Activated CD8-positive, alpha-beta memory T cell treated with anti-CD3 and anti-CD28 coated beads for 48 hours (primary cell): Measurements from ENCODE around the gene PPP1R15B.

Experiments used
- DNase-seq, 3 experiments: peaks; one replicate each; pipeline ENCODE4 v3.0.0-alpha.2; 2020; ENCODE audit warnings: low read depth in 2 of 3, low spot score in 2 of 3

The PPP1R15B gene

DNA sequence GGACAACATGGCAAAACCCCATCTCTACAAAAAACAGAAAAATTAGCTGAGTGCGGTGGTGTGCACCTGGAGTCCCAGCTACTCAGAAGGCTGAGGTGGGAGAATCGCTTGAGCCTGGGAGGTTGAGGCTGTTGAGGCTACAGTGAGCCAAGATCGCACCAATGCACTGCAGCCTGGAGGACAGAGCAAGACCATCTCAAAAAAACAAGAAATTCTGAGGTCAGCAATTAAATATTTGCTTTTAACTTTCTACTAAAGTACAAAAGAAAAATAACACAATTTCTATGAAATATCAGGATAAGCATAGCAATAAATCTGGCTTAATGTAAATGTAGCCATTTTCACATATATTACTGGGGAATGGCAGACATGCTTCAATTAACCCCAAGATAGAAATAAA is 9.9 kb downstream of the PPP1R15B start:
- no peak for DNase-seq

DNA sequence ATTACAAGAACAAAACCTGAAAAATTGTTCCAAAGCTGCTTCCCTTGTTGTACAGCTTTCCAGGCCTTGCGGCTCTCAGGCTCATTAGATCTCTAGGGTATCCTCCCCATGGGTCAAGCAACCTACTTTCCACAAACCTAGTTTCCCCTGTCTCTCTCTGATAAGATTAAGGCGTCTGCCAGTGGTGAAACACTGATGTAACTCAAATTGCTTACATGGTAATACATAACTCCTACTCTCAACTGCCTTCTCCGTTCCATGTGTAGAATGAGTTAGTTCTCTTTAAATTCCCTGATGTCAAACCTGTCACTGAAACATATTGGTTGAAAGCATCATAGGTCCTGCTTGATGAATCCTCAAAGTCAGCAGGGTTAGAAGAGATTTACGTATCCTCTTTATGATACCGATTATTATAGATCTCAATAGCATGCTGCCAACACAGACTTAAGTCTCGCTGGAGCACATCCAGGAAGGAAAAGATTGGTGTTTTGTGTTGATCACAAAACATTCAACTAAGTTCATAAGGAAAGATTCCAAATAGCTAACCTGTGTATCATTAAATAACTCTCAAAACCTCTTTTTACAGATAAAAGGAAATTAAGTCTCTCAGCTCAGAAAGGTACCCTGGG is 10.6 kb downstream of the PPP1R15B start:
- DNase-seq, result no peak

DNA sequence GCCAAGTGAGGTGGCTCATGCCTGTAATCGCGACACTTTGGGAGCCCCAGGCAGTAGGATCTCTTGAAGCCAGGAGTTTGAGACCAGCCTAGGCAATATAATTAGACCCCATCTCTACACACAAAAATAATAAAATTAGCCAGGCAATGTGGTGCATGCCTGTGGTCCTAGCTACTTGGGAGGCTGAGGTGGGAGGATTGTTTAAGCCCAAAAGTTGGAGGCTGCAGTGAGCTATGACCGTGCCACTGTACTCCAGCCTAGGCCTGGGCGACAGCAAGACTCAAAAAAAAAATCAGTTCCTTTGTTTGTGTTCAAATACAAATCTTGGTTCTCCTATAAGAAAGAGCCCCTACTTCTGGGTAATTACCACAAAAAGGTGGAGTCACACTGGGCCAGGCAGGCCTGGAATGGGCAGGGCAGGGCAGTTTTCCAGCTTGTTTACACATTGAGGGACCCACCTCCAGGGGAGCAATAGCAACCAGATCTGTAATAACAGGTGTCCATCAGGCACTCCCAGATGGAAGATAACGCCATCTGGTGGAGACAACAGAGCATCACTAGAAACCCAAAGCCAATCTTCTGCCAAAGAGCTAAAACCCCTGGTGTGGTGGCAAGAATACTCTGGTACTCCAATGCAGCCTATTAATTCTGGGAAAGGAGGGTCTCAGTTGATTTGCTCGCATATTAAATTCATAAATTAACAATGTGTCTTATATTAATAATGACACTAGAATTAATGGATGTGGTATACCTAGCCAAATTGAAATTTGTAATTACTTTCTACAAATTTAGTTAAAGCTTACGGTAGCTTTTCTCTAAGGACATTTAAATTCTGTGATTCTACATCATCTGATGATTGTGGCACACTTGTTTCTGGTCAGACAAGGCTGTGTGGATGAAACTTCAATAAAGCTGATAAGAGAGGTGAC is 13.2 kb downstream of the PPP1R15B start:
- peak in 1 of 3 experiments; percentile 20 for DNase-seq

- DNase-seq, result no peak
These were observed 15.5 kb downstream of the PPP1R15B start for GRCh38 chr1:204396015-204396583.

- DNase-seq, result no peak
These were observed 20.0 kb downstream of the PPP1R15B start for GRCh38 chr1:204391629-204392028.

DNA sequence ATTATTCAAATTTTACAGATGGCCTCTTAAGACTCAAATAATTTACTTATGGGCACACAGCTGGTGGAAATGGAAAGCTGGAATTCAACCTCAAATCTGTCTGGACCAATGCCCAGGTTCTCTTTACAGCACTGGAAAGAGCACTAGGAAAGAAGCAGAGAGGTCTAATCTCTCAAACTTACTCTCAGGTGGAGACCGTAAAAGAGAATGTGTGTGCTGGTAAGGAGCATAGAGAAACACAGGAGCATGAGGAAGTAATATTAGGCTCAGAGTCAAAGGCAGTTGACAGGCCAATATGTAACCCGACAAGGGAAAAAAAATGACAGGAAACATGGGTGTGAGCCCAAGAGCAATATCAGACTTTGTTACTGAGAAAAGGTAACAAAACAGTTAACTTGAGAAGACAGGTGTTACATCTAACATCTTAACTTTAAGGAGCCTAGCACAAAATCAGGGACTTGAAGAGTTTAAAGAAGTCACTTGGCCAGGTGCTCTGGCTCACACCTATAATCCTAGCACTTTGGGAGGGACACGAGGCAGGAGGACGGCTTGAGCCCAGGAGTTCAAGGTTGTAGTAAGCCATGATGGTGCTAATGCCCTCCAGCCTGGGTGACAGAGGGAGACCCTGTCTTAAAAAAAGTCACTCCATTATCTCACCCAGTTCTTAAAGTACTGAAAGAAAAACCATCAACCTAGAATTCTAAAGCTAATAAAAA is 20.7 kb downstream of the PPP1R15B start:
- DNase-seq, result no peak

DNA sequence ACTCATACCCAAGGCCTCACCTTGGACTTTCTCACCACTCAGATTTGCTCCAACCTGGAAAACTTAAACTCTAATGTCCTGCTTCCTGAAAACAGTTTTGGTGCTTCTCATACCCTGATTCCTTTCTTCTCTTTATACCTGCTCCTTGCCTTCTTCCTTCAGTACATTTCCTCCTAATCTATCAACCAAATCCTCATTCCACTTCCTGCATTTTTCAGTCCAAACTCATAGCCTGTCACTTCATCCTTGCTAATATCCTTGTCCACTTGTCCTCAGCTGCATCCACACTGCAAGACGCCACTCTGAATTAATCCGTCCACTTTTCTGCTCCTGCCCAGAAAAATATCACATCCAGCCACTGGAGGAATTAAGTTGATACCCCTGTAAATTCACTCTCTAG is 25.9 kb downstream of the PPP1R15B start:
- DNase-seq, result no peak

DNA sequence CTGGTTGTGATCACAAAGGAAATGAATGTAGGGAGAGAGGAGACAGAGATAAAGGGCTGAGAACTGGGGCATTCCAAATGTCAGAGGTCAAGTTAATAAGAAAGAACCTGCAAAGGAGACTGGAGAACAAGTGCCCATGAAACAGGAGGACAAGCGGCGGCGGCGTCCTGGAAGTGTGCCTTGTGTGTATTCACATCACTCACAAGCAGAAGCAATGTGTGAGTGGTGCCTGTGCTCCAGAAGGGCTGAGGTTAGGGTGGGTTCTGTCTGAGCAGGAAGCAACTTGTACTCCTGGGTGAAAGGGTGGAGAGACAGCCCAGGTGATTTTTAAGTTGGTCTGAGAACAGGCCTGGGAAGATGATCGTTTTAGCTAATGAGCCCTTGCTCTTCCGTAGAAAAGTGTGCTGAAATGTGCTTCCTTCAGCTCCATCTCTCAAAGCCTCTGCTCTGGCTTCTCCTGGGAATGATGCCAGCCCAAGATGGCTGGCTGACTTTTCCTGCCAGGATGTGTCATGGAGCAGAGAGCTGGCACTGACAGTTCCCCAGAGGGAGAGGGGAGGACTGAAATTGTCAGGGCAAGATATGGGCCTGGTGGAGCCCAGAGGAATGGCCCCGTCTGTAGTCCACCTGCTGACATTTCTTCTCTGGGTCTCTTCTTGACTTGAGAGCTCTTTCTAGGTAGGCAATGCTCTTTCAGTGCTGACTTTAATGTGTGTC is 26.8 kb downstream of the PPP1R15B start:
- no peak for DNase-seq

- DNase-seq, result no peak
These were observed 28.3 kb downstream of the PPP1R15B start for GRCh38 chr1:204383163-204383904.

GRCh38 chr1:204382714-204383083 is 28.9 kb downstream of the PPP1R15B start:
- no peak for DNase-seq

GRCh38 chr1:204380293-204380831 is 31.3 kb downstream of the PPP1R15B start:
- no peak for DNase-seq

- no peak for DNase-seq
These were observed 33.6 kb downstream of the PPP1R15B start for GRCh38 chr1:204377800-204378668.

- no peak for DNase-seq
These were observed 34.5 kb downstream of the PPP1R15B start for GRCh38 chr1:204376919-204377799.

DNA sequence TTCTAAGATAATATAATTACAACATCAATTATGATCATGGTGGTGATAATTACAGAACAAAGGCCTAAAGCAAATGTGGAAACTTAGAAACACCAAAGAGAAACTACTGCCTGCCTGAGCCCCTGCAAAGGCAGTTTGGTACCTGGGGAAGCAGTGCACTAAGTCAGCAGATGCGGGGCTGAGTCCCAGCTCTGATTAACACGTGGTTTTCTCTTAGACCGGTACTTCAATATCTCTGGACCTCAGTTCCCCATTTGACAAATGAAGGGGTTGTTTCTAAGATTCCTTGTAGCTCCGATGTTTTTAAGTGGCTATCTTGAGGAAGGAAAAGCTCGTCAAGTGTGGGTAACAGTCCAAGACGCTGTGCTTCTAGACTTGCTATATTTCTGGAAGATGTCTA is 35.2 kb downstream of the PPP1R15B start:
- DNase-seq, result no peak

GRCh38 chr1:204373911-204374310 is 37.7 kb downstream of the PPP1R15B start:
- DNase-seq, result no peak

- DNase-seq, result no peak
These were observed 41.4 kb downstream of the PPP1R15B start for GRCh38 chr1:204370176-204370575.

- DNase-seq, result no peak
These were observed 42.5 kb downstream of the PPP1R15B start for GRCh38 chr1:204368996-204369726.
